Measurements from ENCODE around the gene NMBR.
"Not testable (repeated sequence)": the region's sequence is repeated elsewhere in the genome, so short reads cannot be mapped to it uniquely, and the experiment has no call there.

Gene NMBR

GRCh38 chr6:142155895-142156757, 9.2 kb upstream of the NMBR start:
- in situ Hi-C loops (cut with MboI; ENCODE audit: low sequenced_read_pairs) = no loop called here

GRCh38 chr6:142155091-142155490, 8.2 kb upstream of the NMBR start:
- in situ Hi-C loops (cut with MboI; ENCODE audit: low sequenced_read_pairs) = no loop called here

- in situ Hi-C loops (cut with MboI; ENCODE audit: low sequenced_read_pairs) = no loop called here
Measured at GRCh38 chr6:142154336-142154735, 7.4 kb upstream of the NMBR start.

- in situ Hi-C loops (cut with MboI; ENCODE audit: low sequenced_read_pairs) = no loop called here
Measured at GRCh38 chr6:142153196-142153595, 6.3 kb upstream of the NMBR start.

- in situ Hi-C loops (cut with MboI; ENCODE audit: low sequenced_read_pairs) = no loop called here
Measured at GRCh38 chr6:142152746-142153145, 5.8 kb upstream of the NMBR start.

- in situ Hi-C loops (cut with MboI; ENCODE audit: low sequenced_read_pairs) = not testable (repeated sequence)
Measured at GRCh38 chr6:142141531-142141930, 5.4 kb downstream of the NMBR start.

GRCh38 chr6:142138876-142139275, 8.0 kb downstream of the NMBR start:
- in situ Hi-C loops (cut with MboI; ENCODE audit: low sequenced_read_pairs) = no loop called here

- in situ Hi-C loops (cut with MboI; ENCODE audit: low sequenced_read_pairs) = no loop called here
Measured at GRCh38 chr6:142132625-142133024, 14.3 kb downstream of the NMBR start, which contains the start of gene GJE1. Gene GJE1, plus strand, starts transcription at chr6:142132925. Its CDS starts 234 bp downstream, at chr6:142133159.

GRCh38 chr6:142130814-142131213, 16.1 kb downstream of the NMBR start:
- in situ Hi-C loops (cut with MboI; ENCODE audit: low sequenced_read_pairs) = no loop called here

GRCh38 chr6:142121342-142121741, 25.6 kb downstream of the NMBR start:
- in situ Hi-C loops (cut with MboI; ENCODE audit: low sequenced_read_pairs) = no loop called here

GRCh38 chr6:142118925-142119324, 28.0 kb downstream of the NMBR start:
- in situ Hi-C loops (cut with MboI; ENCODE audit: low sequenced_read_pairs) = no loop called here

GRCh38 chr6:142118328-142118727, 28.6 kb downstream of the NMBR start:
- in situ Hi-C loops (cut with MboI; ENCODE audit: low sequenced_read_pairs) = no loop called here

- in situ Hi-C loops (cut with MboI; ENCODE audit: low sequenced_read_pairs) = no loop called here
Measured at GRCh38 chr6:142117366-142117765, 29.6 kb downstream of the NMBR start.

GRCh38 chr6:142112451-142113061, 34.4 kb downstream of the NMBR start:
- in situ Hi-C loops (cut with MboI; ENCODE audit: low sequenced_read_pairs) = no loop called here

GRCh38 chr6:142110820-142111219, 36.1 kb downstream of the NMBR start:
- in situ Hi-C loops (cut with MboI; ENCODE audit: low sequenced_read_pairs) = not testable (repeated sequence)

GRCh38 chr6:142104820-142105219, 42.1 kb downstream of the NMBR start:
- in situ Hi-C loops (cut with MboI; ENCODE audit: low sequenced_read_pairs) = not testable (repeated sequence)

GRCh38 chr6:142088858-142089216, 58.1 kb downstream of the NMBR start:
- in situ Hi-C loops (cut with MboI; ENCODE audit: low sequenced_read_pairs) = no loop called here

- in situ Hi-C loops (cut with MboI; ENCODE audit: low sequenced_read_pairs) = no loop called here
Measured at GRCh38 chr6:142087950-142088857, 58.7 kb downstream of the NMBR start.

- in situ Hi-C loops (cut with MboI; ENCODE audit: low sequenced_read_pairs) = no loop called here
Measured at GRCh38 chr6:142079130-142079529, 67.8 kb downstream of the NMBR start.

- in situ Hi-C loops (cut with MboI; ENCODE audit: low sequenced_read_pairs) = no loop called here
Measured at GRCh38 chr6:142075516-142076101, 71.3 kb downstream of the NMBR start.

- in situ Hi-C loops (cut with MboI; ENCODE audit: low sequenced_read_pairs) = no loop called here
Measured at GRCh38 chr6:142074516-142074915, 72.4 kb downstream of the NMBR start.
